ENCODE data around the gene DDRGK1. TPM values are rescaled to one million over a fixed set of nuclear protein-coding genes. Genes with fewer than 3 reads are reported as not detected.

Gene DDRGK1
- total and polyA plus RNA-seq, 2 of the 4 experiments (the other 2 are of a cell fraction): 12.2 to 29.6 TPM

DNA sequence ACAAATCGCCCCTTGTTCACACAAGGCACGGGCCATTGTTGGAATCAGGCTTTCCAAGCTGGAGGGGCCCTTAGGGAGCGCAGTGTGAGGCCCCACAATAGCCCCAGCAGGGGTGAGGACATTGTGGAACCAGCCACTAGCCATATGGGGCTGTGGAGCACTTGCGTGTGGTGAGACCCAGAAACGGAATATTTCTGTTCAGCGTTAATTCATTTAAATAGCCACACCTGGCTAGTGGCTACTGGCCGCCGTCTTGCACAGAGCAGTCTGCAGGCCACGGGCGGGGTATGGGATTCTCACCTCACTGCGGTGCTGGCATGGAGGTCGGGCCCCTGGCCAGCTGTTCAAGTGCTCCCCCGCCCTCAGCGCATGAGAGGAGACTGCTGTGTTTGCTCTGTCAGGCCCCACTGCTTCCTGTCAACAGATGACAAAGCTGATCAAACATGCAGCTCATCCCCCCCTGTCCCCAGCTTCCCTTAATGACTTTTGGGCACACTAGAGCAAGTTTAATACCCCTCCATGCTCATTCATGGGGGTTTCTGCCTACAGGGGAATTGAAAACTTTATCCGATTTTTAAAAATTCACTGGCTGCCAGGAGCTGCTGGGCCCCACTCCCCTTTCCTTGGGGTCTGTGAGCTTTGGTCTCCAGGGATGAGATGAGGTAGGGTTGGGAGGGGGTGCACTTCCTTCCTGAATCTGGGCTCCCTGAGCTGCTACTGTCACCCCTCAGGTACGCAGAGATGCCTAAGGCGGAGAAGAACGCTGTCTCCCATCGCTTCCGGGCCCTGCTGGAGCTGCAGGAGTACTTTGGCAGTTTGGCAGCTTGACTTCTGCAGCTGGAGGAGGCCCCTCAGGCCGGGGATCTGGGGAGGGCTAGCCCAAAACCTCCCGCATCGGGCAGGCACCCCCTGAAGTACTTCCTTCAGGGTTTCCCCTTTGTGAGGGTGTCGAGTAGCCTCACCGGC lies 18.4 kb upstream of the DDRGK1 start:
- H3K14ac ChIP-seq (replicated peaks; ENCODE audit: low read depth, low read length): no peak overlapping the region
- no peak overlapping the region for H4K5ac ChIP-seq (ENCODE audit: low read depth, low read length)
- peaks cover 27% of the 10 kb centered on the region for H3K36me3 ChIP-seq (ENCODE audit: control insufficient read depth, insufficient read depth, low read length)
- no peaks in the 10 kb centered on the region for H3K9me1 ChIP-seq (ENCODE audit: insufficient read depth, low read length)
- peaks cover 0 to 7% of the 10 kb centered on the region in 2 experiments; a peak in 2 of 4 replicates for H3K79me1 ChIP-seq (ENCODE audit: low read depth in 1 of 2, low read length in 2 of 2)
- no TSS peak for BruUV-seq (replicated peaks)
- ATAC-seq (ENCODE audit: low read depth) (no peak), DNase-seq (no peak)
- H3K4me2 ChIP-seq (ENCODE audit: low read depth, low read length): no peak overlapping the region
- POLR2A ChIA-PET (ENCODE audit: unreplicated experiment): no interaction called here
- H3K27ac ChIP-seq (ENCODE audit: insufficient read depth, low read length): no peak overlapping the region
- H3K23ac ChIP-seq (ENCODE audit: low read depth, low read length): no peak overlapping the region
- H2AK9ac ChIP-seq (replicated peaks; ENCODE audit: low read depth, low read length, poor library complexity): no peak overlapping the region
- no peak overlapping the region for H2BK5ac ChIP-seq (ENCODE audit: low read depth, low read length, poor library complexity, severe bottlenecking)
- H2BK20ac ChIP-seq (ENCODE audit: low read depth, low read length): no peak overlapping the region
- H3K4me3 ChIP-seq (ENCODE audit: insufficient read depth, low read depth, low read length): no peak overlapping the region
- H3K4ac ChIP-seq (ENCODE audit: low read depth, low read length): no peak overlapping the region
- H3K9me3 ChIP-seq (ENCODE audit: control insufficient read depth, insufficient read depth, low read length): no peaks in the 10 kb centered on the region
- H4K20me1 ChIP-seq (ENCODE audit: insufficient read depth, low read length): peaks cover 8% of the 10 kb centered on the region
- H4K8ac ChIP-seq (ENCODE audit: low read depth in 2 of 2, low read length in 2 of 2): no peak overlapping the region
- intact Hi-C loops (cut with micrococcal nuclease): no loop called here
- no peak overlapping the region for H2AK5ac ChIP-seq (ENCODE audit: low read depth, low read length)
- H3K27me3 ChIP-seq (ENCODE audit: control insufficient read depth, insufficient read depth, low read length): no peaks in the 10 kb centered on the region
- in situ Hi-C loops (cut with MboI; ENCODE audit: low sequenced_read_pairs): no loop called here
- dilution Hi-C loops (cut with HindIII; ENCODE audit: low sequenced_read_pairs, unreplicated experiment): no loop called here
- no peak overlapping the region for H2BK120ac ChIP-seq (ENCODE audit: low read depth, low read length)
- H3K56ac ChIP-seq (ENCODE audit: extremely low read depth, insufficient read depth, low read length): no peak overlapping the region; the same call in 1 of the 2 replicates
- CTCF ChIA-PET: no interaction called here
- WGBS, 2 experiments (ENCODE audit: extremely low coverage in 2 of 2, insufficient read length in 1 of 2): 94% methylated on average over 21 of the region's 25 CpGs; no CpG with 5 or more reads in 1 of the 2 experiments
- H2AFZ ChIP-seq (replicated peaks; ENCODE audit: low read length, poor library complexity): no peak overlapping the region
- H3K18ac ChIP-seq (ENCODE audit: low read depth, low read length): no peak overlapping the region
- no peak overlapping the region for H3K9ac ChIP-seq (ENCODE audit: low read depth, low read length)
- H3K4me1 ChIP-seq (ENCODE audit: control insufficient read depth, insufficient read depth, low read length): no peaks in the 10 kb centered on the region
- no peak overlapping the region for H2BK15ac ChIP-seq (ENCODE audit: low read depth, low read length)
- no peak overlapping the region for H4K91ac ChIP-seq (ENCODE audit: insufficient read depth, low read depth, low read length)
- TF ChIP-seq MAZ (IDR thresholded peaks at IDR 0.05; ENCODE audit: borderline replicate concordance, low read depth, low read length): no peak
- TF ChIP-seq SMC3 (IDR thresholded peaks at IDR 0.05; ENCODE audit: low read depth, low read length): no peak
- no peak for TF ChIP-seq NFE2L2 (IDR thresholded peaks at IDR 0.05; ENCODE audit: low read depth, low read length)
- TF ChIP-seq RFX5 (IDR thresholded peaks at IDR 0.05; ENCODE audit: low read depth, low read length): no peak
- TF ChIP-seq POLR2A (IDR thresholded peaks at IDR 0.05; ENCODE audit: low read depth, low read length): no peak
- no peak for TF ChIP-seq CEBPB (IDR thresholded peaks at IDR 0.05; ENCODE audit: low read depth, low read length)
- TF ChIP-seq RAD21 (IDR thresholded peaks at IDR 0.05; ENCODE audit: low read length): no peak
- TF ChIP-seq BHLHE40 (IDR thresholded peaks at IDR 0.05; ENCODE audit: low read depth, low read length): no peak
- TF ChIP-seq RCOR1 (IDR thresholded peaks at IDR 0.05; ENCODE audit: insufficient replicate concordance, low read length): no peak
- no peak for TF ChIP-seq MXI1 (IDR thresholded peaks at IDR 0.05; ENCODE audit: borderline replicate concordance, low read depth, low read length)
- TF ChIP-seq, protein P1, sequence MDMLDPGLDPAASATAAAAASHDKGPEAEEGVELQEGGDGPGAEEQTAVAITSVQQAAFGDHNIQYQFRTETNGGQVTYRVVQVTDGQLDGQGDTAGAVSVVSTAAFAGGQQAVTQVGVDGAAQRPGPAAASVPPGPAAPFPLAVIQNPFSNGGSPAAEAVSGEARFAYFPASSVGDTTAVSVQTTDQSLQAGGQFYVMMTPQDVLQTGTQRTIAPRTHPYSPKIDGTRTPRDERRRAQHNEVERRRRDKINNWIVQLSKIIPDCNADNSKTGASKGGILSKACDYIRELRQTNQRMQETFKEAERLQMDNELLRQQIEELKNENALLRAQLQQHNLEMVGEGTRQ (IDR thresholded peaks at IDR 0.05; ENCODE audit: low read depth, low read length): no peak
- TF ChIP-seq MAFK (IDR thresholded peaks at IDR 0.05; ENCODE audit: low read depth, low read length): no peak
- TF ChIP-seq, protein P2, sequence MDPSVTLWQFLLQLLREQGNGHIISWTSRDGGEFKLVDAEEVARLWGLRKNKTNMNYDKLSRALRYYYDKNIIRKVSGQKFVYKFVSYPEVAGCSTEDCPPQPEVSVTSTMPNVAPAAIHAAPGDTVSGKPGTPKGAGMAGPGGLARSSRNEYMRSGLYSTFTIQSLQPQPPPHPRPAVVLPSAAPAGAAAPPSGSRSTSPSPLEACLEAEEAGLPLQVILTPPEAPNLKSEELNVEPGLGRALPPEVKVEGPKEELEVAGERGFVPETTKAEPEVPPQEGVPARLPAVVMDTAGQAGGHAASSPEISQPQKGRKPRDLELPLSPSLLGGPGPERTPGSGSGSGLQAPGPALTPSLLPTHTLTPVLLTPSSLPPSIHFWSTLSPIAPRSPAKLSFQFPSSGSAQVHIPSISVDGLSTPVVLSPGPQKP (IDR thresholded peaks at IDR 0.05; ENCODE audit: borderline replicate concordance, low read depth, low read length): no peak
- TF ChIP-seq, protein P3, sequence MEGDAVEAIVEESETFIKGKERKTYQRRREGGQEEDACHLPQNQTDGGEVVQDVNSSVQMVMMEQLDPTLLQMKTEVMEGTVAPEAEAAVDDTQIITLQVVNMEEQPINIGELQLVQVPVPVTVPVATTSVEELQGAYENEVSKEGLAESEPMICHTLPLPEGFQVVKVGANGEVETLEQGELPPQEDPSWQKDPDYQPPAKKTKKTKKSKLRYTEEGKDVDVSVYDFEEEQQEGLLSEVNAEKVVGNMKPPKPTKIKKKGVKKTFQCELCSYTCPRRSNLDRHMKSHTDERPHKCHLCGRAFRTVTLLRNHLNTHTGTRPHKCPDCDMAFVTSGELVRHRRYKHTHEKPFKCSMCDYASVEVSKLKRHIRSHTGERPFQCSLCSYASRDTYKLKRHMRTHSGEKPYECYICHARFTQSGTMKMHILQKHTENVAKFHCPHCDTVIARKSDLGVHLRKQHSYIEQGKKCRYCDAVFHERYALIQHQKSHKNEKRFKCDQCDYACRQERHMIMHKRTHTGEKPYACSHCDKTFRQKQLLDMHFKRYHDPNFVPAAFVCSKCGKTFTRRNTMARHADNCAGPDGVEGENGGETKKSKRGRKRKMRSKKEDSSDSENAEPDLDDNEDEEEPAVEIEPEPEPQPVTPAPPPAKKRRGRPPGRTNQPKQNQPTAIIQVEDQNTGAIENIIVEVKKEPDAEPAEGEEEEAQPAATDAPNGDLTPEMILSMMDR (conservative IDR thresholded peaks at IDR 0.05; ENCODE audit: low read depth, low read length): no peak

Data from IMR-90 (cell line).